Endothelial cell of umbilical vein (primary cell): ENCODE data around the gene MRPS34. TPM values are rescaled to one million over a fixed set of nuclear protein-coding genes. Genes with fewer than 3 reads are reported as not detected.

Experiments
- BruUV-seq: library from RNA; stranded (reverse); fragments of 400-500 nt; replicated peaks from 2 replicates; lab custom pipeline; 2021; lab: Mats Ljungman, UMichigan
- CTCF ChIA-PET: fragments of 300-600, 350-600 bp; sonication (Branson Sonifier 250); formaldehyde crosslinking; loops from one replicate; lab custom pipeline; 2021; ENCODE audit warnings: antibody characterized with exemption, inconsistent platforms; lab: Charles Lee
- POLR2A ChIA-PET: fragments of 300-600, 350-600 bp; sonication (Branson Sonifier 250); formaldehyde crosslinking; loops from one replicate; lab custom pipeline; 2021; ENCODE audit warnings: antibody characterized with exemption, inconsistent platforms; lab: Charles Lee
- DNase-seq: peaks from one replicate; pipeline ENCODE4 v3.0.0-alpha.2; 2011; ENCODE audit warnings: low read depth, low spot score
- FAIRE-seq: peaks from 2 replicates; lab custom pipeline; 2011; peaks lifted over from hg19 to GRCh38; lab: Jason Lieb, UNC
- H2AFZ ChIP-seq: 2 replicates; pipeline ENCODE4 v1.6.0; 2012; ENCODE audit warnings: low read depth, low read length, control low read depth, inconsistent platforms
- H3K27ac ChIP-seq: 2 replicates; pipeline ENCODE4 v1.5.1; 2011; ENCODE audit warnings: low read depth, mild to moderate bottlenecking, control low read depth, low read length, moderate library complexity; ENCODE audit not compliant: insufficient read depth
- H3K27me3 ChIP-seq, 2 experiments: 2 replicates each; pipeline versions ENCODE4 v1.6.0 to v1.6.1; 2011; ENCODE audit warnings: low read length in 2 of 2, mixed read lengths in 1 of 2; ENCODE audit not compliant: control insufficient read depth in 2 of 2, insufficient read depth in 2 of 2
- H3K36me3 ChIP-seq, 2 experiments: 2 replicates in 1 of 2; 3 replicates in 1 of 2; pipeline ENCODE4 v1.5.1; 2011; ENCODE audit warnings: low read length in 2 of 2, mild to moderate bottlenecking in 1 of 2, moderate library complexity in 1 of 2; ENCODE audit not compliant: control insufficient read depth in 2 of 2, insufficient read depth in 2 of 2; ENCODE audit errors: extremely low read depth in 1 of 2
- H3K4me1 ChIP-seq: 3 replicates; pipeline ENCODE4 v1.5.1; 2011; ENCODE audit warnings: mild to moderate bottlenecking, low read length; ENCODE audit not compliant: control insufficient read depth, insufficient read depth; ENCODE audit errors: extremely low read depth
- H3K4me2 ChIP-seq: 2 replicates; pipeline ENCODE4 v1.6.1; 2011; ENCODE audit warnings: low read length, control low read depth, mixed read lengths; ENCODE audit not compliant: insufficient read depth
- H3K4me3 ChIP-seq, 3 experiments: fragments of 200-600 bp in 1 of 3; sonication (generic), shearing (Covaris generic) in 1 of 3; replicated peaks in 1 of 3; 2 replicates each; pipeline ENCODE4 v1.5.1; 2011 to 2016; ENCODE audit warnings: control low read depth in 3 of 3, low read length in 3 of 3, mild to moderate bottlenecking in 2 of 3, inconsistent platforms in 1 of 3, low read depth in 1 of 3, moderate library complexity in 1 of 3; ENCODE audit not compliant: insufficient read depth in 1 of 3
- H3K79me2 ChIP-seq: 2 replicates; pipeline ENCODE4 v1.6.0; 2012; ENCODE audit warnings: low read length, inconsistent platforms; ENCODE audit not compliant: control insufficient read depth, insufficient read depth
- H3K9ac ChIP-seq: replicated peaks from 2 replicates; pipeline ENCODE3; 2011; ENCODE audit warnings: low read length, control low read depth; ENCODE audit not compliant: insufficient read depth; ENCODE audit errors: extremely low read depth
- H3K9me1 ChIP-seq: replicated peaks from 3 replicates; pipeline ENCODE4 v1.6.0; 2011; ENCODE audit warnings: mild to moderate bottlenecking, low read length; ENCODE audit not compliant: control insufficient read depth, insufficient read depth; ENCODE audit errors: extremely low read depth
- H3K9me3 ChIP-seq: replicated peaks from 2 replicates; pipeline ENCODE4 v1.5.1; 2012; ENCODE audit warnings: low read length, inconsistent platforms; ENCODE audit not compliant: control insufficient read depth, insufficient read depth
- H4K20me1 ChIP-seq: replicated peaks from 2 replicates; pipeline ENCODE3; 2011; ENCODE audit warnings: mild to moderate bottlenecking, low read length; ENCODE audit not compliant: control insufficient read depth, insufficient read depth; ENCODE audit errors: extremely low read depth
- GATA2 ChIP-seq: IDR thresholded peaks from 2 replicates; pipeline ENCODE4 v1.7.0; 2011; ENCODE audit warnings: low read depth, mild to moderate bottlenecking, moderate library complexity, mixed read lengths, low read length; ENCODE audit not compliant: insufficient read length, insufficient read depth
- JUN ChIP-seq: IDR thresholded peaks from 2 replicates; pipeline ENCODE4 v1.6.1; 2011; ENCODE audit warnings: borderline replicate concordance, low read depth; ENCODE audit not compliant: insufficient read length, insufficient read depth
- POLR2A ChIP-seq: IDR thresholded peaks from 2 replicates; pipeline ENCODE4 v1.6.1; 2012; ENCODE audit warnings: low read depth, mild to moderate bottlenecking, control low read depth, low read length
- POLR2AphosphoS5 ChIP-seq: IDR thresholded peaks from 2 replicates; pipeline ENCODE4 v1.6.1; 2012; ENCODE audit warnings: low read depth, mild to moderate bottlenecking, control low read depth, low read length, moderate library complexity; ENCODE audit not compliant: insufficient read depth
- dilution Hi-C: fragments of 300-500 bp; cut with MboI; formaldehyde crosslinking; loops from one replicate; pipeline ENCODE4 v1.15.0; 2019; ENCODE audit warnings: low sequenced_read_pairs; ENCODE audit not compliant: extremely low pct_ligation_motif_present
- intact Hi-C: fragments of 100-400 bp; cut with micrococcal nuclease; formaldehyde crosslinking; loops from one replicate; pipeline ENCODE4 v1.10.0; 2022
- polyA plus RNA-seq, 4 experiments: library from polyadenylated mRNA; depleted of rRNA in 3 of 4; stranded (reverse) in 3 of 4; unstranded in 1 of 4; fragments of >200 nt; gene quantifications; 2 replicates each; pipeline versions ENCODE4 v1.2.1 to v1.2.3, GENCODE V29; 2011 to 2012; ENCODE audit warnings: missing spikeins in 1 of 4
- total RNA-seq: library from RNA; stranded (reverse); gene quantifications from 2 replicates; pipeline ENCODE4 v1.2.3, GENCODE V29; 2021
- TF ChIP-seq, protein P1 (sequence below): IDR thresholded peaks from 2 replicates; pipeline ENCODE4 v1.6.1; 2011; ENCODE audit not compliant: insufficient read depth, insufficient read length

The MRPS34 gene
- total and polyA plus RNA-seq, 2 donors (not counting 3 experiments of a cell fraction or from before 2014, with no cell fraction given) = 82.1 to 102 TPM

DNA sequence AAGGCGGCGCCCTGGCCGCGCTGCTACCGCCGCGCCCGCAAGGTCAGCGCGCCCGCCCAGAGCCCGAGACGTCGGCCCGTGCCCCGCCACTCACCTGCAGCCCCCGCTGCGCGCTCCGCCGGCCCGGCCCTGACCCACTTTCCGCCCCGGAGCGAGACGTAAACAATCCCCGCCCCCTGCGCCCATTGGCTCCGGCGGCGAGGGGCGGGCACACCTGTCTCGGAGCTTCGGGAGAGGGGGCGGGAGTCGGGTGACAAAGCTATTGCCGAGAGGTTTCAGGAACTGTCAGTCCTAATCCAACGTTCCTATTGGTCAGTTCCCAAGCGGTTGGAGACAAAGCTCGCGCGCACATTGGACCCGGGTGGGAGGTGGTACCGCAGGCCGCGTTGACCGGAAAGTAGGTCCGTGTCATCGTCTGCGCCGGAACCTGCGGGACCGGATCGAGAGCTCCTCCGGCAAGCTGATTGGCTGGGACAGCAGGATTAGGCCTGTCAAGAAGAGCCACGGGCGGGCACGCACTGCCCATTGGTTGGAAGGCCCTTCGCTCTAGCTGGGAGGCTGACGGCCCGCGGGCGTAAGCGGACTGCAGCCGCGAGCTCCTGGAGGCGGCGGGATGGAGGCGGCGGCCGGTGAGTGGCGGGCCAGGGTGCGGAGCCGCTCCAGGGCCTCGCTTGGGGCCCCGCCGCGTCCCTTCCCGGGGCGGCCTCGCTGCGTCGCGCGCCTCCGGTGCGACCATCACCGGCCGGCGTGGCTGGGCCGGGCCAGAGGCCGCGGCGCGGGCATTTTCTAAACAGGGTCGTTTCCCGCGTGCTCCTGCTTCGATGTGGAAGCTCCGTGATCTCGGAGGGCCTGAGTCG is 9.7 kb upstream of the MRPS34 start, which contains the start of the genes NUBP2 and SPSB3:
NUBP2 (plus strand) TSS at position 553 of the 857 bp plus-strand sequence; CDS start at position 614, 61 bp downstream.
SPSB3 (minus strand) TSS at position 164 of the 857 bp plus-strand sequence. CDS start 1,088 bp downstream, outside the sequence.
- peak within 1 kb of the TSS; percentile 70 to 97 (median 90) for H3K4me3 ChIP-seq
- no peaks in the 10 kb centered on the region for H3K27me3 ChIP-seq
- H3K9me1 ChIP-seq = no peaks in the 10 kb centered on the region
- H4K20me1 ChIP-seq = no peaks in the 10 kb centered on the region
- H3K4me1 ChIP-seq = peaks cover 14% of the 10 kb centered on the region
- peak within 1 kb of the TSS; percentile 89 for H3K9ac ChIP-seq
- BruUV-seq = no TSS peak
- intact Hi-C loops = loop anchor here (1.0 to 10.0 kb wide), 4 partner anchors 9 to 478 kb away; partner anchors contain the start of genes FAHD1, HAGH, MRPS34 and UBE2I
- FAIRE-seq (peak; percentile 100), DNase-seq (peak; percentile 100)
- peaks cover 25% of the 10 kb centered on the region for H3K79me2 ChIP-seq
- H3K27ac ChIP-seq = peak within 1 kb of the TSS; percentile 53
- no peak for TF ChIP-seq GATA2
- TF ChIP-seq, protein P1, sequence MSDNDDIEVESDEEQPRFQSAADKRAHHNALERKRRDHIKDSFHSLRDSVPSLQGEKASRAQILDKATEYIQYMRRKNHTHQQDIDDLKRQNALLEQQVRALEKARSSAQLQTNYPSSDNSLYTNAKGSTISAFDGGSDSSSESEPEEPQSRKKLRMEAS = no peak
- peak; percentile 71 for TF ChIP-seq POLR2AphosphoS5
- no peak for TF ChIP-seq JUN
- TF ChIP-seq POLR2A = peak; percentile 33
- ChIA-PET CTCF (interaction anchor here (0.6 to 1.7 kb wide), 9 partner anchors 9 to 488 kb away, joined by 3 to 16 read pairs (median 3); partner anchors contain the start of genes EME2, FAHD1, HAGH and MAPK8IP3), POLR2A (interaction anchor here (0.6 to 1.2 kb wide), 7 partner anchors 8 to 362 kb away, joined by 3 to 6 read pairs (median 3); partner anchors contain the start of genes EME2, FAHD1, HAGH and JPT2)
- peak within 1 kb of the TSS; percentile 85 for H3K4me2 ChIP-seq
- peak within 1 kb of the TSS; percentile 71 for H2AFZ ChIP-seq
- no peaks in the 10 kb centered on the region for H3K9me3 ChIP-seq
- dilution Hi-C loops = no loop called here
- H3K36me3 ChIP-seq = peaks cover 0 to 32% of the 10 kb centered on the region in 2 experiments
